HG03064 (cell line): Measurements from ENCODE around the gene NEIL1.

Experiments used
- ATAC-seq: cut with Tn5 transposase; IDR thresholded peaks from one replicate; pipeline ENCODE4 v1.9.1; 2021; ENCODE audit warnings: low read depth; ENCODE audit not compliant: unreplicated experiment

NEIL1 gene

DNA sequence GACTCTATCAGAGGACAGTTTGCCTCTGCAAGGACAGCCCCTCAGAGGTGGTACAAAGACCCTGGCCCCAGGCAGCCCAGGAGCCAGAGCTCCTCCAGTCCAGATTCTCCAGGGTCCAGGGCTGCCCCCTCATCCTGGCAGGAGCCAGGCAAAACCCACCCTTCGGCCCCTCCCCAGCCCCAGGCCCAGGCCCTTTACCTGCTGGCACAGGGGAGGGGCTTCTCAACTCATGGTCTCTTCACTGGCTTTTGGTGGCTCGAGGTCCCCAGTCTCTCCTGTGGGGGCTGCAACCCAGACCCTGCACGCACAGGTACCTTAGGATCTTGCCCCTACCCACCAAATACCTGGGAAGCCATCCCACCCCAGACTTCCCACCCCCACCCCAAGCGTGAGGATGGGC is 8.5 kb downstream of the NEIL1 start:
- ATAC-seq = no peak

DNA sequence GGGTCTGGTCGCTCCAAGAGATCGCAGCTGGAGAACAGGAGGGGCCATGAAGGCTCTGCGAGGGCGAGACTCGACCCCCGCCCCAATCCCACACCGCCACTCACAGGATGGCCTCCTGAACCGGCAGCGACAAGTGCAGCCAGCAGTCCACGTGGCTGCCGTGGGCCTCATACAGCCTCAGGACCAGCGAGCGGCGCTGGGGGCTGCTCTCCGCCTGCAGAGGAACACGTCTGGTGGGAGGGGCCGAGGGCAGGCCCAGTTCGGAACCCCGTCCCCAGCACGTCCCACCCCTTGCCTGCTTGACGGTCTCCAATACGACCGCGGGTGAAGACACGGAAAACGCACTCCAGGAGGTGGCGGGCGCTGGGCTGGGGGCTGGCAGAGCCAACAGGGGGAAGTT is 9.2 kb downstream of the NEIL1 start:
- no peak for ATAC-seq

DNA sequence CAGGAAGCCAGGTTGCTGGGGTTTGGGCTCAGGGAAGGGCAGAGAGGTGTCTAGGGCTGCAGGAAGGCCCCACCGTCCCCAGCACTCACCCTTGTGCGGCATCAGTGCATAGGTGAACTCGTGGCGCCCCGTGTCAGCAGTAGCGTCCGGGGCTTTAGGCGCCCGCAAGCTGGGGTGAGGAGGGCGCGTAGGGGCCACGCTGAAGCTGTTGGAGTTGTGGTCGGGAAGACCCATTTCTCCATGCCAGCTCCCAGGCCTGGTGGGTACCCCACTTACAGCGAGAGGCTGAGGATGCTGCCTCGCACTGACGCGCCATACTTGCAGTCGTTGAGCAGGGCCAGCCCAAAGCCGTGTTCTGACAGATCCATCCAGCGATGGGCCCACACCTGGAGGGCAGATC is 9.7 kb downstream of the NEIL1 start:
- ATAC-seq = no peak

DNA sequence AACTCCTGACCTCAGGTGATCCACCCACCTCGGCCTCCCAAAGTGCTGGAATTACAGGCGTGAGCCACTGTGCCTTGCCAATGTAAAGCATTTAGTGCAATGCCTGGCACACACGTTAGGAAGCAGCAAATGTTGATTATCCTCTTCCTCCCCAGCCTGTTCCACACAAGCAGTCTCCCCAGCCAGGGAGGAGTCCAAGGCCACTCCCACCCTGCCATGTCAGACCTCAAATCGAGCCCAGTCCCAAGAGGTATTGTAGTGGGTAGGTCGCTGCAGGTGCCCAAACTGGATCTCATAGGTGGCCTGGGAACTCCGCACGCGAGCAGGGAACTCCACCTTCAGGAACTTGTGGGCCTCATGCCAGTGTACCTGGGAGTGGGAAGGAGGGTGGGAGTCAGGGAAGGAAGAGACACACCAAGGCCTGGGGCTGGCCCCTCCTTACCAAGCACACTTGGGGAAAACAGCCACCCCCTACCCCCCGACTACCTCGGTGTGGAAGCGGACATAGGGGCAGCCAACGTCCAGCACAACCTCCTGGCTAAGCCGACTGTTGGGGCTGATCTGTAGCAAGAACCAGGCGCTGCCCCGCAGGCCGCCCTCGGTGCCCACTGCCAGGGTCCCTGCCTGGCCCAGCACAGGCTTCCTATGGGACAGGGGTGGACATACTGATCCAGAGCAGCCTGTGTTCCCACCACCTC is 11.3 kb downstream of the NEIL1 start:
- no peak for ATAC-seq

DNA sequence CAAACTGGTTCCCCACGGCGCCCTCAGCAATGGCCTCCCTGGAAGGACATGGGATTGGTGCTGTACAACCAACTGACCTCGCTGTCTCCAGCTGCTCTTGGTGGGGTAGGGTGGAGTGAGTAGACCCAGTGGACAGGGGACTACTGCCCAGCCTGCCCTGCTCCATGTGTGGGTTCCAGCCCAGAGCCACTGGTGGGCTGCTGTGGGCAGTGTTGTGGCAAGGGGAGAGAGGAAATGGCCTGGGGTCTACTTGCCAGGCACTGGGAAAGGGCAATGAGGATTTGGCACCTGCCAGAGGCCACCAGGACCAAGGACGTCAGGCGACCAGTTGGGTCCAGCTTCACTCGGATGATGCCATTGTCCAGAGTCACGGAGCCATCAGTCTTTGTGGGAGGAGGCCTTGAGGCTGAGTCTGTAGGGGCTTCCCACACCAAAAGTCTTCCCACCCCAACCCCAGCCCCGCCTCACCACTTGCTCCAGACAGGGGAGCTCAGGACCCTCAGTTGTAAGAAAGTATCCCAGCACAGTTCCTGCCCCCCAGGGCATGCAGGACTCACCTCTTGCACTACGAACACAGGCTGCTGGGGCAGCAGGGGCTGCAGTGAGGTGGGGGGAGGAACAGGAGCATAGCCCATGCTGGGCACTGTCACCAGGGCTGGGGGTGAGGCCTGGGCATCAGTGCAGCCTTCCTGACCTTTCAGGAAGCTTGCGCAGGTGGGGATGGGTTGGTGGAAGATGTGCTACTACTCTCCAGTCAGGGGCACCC is 12.1 kb downstream of the NEIL1 start:
- no peak for ATAC-seq

DNA sequence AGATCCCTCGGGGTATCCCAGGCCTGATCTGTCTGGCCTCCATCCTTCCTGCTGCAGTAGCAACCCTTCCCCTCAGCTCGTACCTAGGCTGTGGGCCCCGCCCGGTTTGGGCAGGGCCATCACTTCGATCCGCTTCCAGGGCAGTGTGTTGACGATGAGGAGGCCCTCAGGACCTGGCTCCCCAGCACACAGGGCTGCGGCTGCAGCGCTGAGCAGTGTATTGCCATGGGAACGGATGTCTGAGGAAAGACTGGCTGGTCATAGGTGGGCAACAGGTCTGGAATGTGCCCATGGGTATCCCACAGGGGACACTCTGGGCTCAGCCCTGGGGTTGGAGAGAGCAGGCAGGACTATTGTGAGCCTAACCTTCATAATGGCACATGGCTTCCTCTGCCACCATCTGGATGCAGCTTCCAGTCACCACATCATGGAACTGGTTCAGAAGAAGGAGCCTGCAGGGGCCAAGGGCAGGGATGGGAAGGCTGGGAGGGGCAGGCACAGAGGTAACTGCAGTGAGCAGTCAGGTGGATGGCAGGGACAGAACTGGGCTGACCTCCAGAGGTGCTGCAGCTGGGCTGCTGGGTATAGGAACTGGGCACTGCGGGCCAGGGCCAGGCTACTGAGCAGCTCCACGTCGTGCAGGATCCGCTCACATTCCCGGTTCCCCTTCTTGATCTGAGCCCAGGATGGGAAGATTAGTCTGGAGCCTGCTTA is 12.9 kb downstream of the NEIL1 start:
- ATAC-seq = no peak

DNA sequence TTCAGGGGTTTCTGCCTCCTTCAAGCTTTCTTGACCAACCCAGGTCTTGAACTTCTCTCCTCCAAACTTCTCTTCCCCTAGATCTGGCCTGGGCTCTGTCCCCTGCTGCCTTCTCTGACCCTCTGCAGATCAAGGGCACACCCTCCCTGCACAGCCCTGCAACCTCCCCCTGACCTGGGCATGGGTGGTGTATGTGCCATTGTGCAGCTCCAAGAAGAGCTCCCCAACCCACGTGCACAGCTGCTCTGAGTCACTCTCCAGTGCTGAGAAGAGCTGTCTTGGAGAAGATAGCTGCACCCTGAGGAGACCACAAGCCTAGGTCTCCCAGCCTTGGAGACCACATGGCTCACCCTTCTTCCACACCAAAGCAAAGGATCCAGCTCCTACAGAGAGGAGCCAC is 13.6 kb downstream of the NEIL1 start:
- no peak for ATAC-seq

DNA sequence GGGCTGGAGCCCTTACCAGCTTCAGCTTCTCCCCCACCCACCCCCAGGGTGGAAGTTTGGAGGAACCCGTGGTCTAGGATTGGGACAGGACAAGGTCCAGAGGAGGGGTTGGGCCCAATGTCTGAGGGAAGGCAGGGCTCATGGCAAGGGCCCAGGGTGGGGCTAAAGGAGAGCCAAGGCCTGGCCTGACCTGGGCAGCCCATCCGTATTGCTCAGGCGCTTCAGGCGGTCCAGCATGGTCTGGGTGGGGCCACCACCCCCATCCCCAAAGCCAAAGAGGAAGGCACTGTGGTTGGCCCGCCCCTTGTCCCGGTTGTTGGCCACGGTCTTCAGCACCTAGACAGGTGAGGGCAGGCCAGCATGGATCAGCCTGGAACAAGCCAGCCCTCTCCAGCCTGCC is 14.0 kb downstream of the NEIL1 start:
- no peak for ATAC-seq

DNA sequence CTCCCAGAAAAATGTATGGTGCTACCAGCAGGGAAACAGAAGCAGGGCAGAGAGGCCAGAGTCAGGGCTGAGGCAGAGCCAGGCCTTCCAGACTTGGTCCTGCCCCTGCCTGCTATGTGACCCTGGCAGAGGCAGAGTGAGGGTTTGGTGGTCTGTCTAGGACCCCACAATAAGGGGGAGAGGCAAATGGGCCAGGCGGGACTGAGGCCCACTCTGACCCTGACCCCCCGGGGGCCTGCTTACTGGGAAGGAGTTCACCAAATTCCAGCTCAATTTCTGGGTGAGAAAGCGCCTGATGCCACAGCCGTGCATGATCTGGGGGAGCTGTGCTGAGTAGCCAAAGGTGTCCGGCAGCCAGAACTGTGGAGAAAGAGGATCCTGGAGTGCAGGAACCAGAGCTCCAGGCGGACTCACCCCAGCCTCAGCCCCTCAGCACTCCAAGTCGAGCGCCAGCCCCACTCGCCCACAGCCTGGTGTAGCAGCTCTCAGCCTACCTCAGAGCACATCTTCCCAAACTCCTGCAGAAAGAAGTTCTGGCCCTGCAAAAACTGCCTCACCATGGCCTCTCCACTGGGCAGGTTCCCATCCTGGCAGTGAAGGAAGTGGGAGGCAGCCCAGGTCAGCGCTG is 14.6 kb downstream of the NEIL1 start:
- no peak for ATAC-seq

DNA sequence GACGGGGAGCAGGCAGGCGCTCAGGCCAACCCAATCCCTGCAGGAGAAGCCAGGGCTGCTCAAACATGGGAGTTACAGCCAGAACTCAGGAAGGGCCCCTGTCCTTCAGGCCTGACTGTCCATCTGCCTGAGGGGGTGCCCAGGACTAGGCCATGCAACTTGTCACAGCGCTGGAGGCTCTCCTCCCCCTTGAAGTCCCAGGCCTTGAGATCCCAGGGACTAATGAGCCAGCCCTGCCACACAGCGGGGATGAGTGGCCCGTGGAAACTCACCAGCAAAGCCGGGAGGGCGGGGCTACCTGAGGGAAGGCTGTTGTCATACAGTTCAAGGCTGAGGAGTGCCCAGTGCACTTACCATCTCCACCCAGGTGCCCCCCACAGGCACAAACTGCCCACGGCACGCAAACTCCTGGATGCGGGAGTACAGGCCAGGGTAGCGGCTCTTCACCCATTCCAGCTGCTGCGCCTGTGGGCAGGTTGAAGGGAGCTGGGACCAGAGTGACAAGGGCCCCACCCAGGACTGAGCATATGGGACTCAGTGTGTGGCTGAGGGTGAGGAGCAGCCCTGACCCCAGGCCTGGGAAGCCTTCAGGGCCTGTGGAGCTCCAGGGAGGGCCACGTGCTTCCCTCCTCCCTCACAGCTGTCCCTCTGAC is 15.3 kb downstream of the NEIL1 start:
- ATAC-seq = no peak

DNA sequence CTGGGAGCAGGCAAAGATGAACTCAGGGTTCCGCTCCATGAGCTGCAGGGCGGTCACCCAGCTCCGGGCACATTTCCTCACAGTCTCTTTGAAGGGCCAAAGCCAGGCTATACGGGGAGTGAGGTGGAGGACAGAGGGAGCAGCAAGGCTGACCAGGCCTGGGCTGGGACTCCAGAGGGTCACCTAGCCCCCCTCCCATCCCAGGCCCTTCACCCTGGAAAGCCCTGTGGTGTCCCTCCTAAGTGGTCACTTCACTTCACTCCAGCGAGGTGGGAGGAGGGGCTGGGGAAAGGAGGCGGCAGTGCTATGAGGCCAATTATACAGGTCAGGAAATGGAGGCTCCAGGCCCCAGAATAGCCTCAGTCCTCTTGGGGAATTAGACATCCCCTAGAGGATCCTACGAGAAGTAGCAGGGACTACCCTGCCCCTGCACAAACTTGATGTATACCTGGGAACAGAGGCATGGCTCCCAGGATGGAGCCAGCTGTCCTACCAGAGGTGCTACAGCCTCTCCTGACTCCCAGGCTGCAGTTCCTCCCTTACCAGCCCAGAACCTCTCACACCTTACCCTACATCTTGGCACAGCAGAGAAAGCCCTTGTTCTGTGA is 15.9 kb downstream of the NEIL1 start:
- ATAC-seq = no peak

DNA sequence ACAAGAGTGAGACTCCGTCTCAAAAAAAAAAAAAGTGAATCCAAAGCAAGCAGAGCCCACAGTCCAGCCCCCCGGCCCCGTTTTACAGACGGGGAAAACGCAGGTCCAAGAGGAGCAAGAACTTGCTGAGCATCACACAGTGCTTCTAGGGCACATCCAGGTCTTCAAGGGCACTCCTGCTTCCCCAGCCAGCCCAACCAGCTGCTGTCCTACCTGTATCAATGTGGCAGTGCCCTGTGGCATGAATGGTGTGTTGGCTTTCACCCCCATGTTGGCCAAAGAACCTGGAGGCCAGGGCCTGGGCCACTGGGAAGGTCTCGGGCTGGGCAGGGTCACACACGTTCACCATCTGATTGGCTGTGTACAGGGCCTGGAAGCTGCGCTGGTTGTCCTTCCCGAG is 16.9 kb downstream of the NEIL1 start:
- no peak for ATAC-seq

DNA sequence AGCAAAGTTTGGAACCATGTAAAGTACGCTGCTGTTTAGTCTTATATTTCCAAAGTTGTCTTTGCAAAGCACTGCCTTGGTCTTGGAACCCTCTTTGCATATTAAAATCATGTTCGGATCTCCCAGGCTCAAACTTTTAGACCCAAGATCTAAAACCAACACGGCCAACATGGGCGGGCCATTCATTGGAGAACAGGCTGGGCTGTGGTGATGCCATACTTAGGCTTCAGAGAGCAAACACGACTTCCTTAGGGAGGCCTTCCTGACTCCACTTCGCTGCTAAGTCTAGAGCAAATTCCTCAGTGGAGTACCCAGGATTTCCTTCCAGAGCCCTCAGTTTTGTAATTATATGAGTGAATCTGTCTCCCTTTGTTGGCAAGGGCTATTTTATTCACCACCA is 18.0 kb downstream of the NEIL1 start:
- ATAC-seq = no peak

DNA sequence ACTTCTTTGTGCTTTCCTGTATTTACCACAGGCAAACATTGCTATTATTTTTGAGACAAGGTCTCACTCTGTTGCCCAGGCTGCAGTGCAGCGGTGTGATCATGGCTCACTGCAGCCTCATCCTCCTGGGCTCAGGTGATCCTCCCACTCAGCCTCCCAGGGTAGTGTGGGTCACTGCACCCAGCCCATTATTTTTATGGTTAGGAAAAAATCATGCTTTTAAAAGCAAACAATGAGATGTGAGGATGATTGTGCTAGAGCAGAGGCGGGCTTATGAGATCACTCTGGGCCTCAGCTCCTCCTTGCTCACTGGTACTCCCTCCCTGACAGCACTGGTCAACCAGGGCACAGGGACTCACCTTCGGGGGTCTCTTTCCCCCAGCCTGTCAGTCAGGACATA is 19.3 kb downstream of the NEIL1 start:
- no peak for ATAC-seq

DNA sequence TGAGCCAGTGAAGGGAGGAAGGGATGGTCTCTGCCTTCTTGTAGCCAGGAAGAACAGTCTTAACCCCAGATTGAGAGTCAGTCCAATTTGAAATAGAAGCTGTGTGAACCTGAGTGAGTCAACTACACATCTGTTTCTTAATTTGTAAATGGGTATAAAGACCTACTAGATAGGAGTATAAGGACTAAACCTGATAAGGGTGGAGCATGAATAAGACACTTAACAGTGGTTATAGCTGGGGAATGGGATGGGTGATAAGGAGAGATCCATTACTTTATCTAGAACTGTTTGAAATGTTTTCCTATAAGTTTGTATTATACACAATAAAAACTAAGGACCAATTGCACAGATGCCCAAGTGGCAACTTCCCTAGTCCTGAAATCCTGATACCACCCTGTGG is 20.2 kb downstream of the NEIL1 start:
- no peak for ATAC-seq

DNA sequence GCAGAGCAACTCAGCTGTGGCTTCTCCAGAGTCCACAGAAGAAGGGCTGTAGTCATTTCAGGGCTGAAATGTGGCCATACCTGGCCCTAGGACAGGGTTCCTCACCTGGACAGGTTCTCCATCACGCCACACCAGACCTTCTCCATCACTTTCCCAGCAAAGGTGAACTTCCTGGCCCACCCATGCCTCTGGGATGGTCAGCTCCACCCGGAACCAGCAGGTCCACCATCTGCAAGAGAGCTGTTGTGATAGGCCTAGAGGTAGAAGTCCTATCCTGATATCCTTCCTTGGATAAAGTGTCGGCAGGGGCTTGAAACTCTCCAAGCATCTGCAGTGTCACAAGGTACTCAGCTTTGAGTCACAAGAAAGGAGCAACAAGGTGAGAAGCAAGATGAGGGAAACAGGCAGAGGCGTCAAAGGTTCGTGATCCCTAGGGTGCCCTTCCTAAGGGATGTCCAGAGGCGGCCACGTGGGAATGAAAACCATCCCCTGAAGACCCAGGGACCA is 20.6 kb downstream of the NEIL1 start:
- ATAC-seq = no peak

DNA sequence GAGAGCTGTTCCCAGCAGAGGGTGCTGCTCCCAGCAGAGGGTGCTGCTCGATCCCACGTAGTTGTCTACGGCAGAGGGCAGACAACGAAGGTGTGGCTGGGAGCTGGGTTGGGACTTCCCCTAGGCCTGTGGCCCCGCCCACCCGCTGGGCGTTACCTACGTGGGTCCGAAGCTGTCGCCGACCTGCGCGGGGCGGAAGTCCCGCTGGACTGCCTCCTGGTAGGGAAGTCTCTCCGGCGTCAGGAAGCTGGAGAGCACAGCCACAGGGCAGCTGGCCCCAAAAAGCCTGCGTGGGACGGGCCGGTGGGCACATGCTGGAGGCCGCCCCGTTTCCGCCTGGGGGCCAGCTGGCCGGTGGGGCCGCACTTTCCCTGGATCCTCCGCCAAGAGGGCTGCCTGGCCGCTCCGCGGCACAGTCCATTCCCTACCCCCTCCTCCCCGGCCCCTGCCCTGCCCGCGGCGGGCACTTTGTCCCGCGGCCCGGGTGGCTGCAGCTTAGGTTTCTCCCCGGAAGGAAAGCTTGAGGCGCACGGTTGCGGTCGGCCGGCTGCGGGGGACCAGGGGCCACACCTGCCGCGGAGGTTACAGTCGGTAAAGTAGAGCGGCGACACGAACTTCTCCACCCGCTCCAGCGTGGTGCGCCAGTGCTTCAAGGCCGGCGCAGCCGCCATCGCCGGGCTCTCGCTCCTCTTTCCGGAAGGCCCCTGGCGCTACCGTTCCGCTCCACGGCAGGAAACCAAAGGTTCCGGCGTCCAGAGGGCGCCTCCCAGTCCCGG is 21.3 kb downstream of the NEIL1 start, which contains the start of gene MAN2C1:
MAN2C1 (minus strand) TSS at position 695 of the 776 bp plus-strand sequence; CDS start at position 671, 24 bp downstream.
- ATAC-seq = peak; percentile 80

DNA sequence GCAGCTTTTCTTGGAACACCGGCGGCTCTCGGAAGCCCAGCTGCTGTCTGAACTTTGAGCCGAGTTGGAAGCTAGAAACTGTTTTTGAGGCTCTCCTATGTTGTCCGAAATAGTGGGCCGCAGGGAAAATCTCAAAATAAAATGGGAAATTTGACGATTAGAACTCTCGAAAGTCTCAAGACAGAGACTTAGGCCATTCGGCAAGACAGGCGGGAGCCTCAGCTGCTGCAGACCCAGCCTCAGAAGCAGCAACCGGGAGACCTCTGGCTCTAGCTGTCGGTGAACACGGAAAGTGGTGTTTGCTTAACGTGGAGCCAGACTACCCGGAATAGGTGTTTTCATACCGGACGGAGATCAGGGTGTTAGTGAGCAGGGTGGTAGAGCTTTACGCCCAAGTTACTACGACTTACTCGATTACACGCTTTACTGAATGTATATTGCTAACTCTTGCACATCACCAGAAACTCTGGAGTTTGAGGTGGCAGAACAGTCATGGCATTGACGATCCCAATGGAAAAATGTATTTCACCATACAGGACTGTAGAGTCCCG is 21.9 kb downstream of the NEIL1 start:
- no peak for ATAC-seq
